ENCODE data around the gene RAB18. TPM values are rescaled to one million over a fixed set of nuclear protein-coding genes. Genes with fewer than 3 reads are reported as not detected.

RAB18 gene
- total and polyA plus RNA-seq, 2 of the 8 experiments (the other 6 are each of a cell fraction or from before 2014, with no cell fraction given) = 14.7 to 69.7 TPM

Other genes with a start within 250 kb of the RAB18 start
- 0.92 and 1.3 TPM in 2 replicates for gene MKX, start 241.5 kb downstream of the RAB18 start, total RNA-seq (2021; fragmentation: NEBNext Ultra II Directional; extraction: Animal tissue kit (Norgen Biotek cat#: 25700))
- gene MKX, start 241.5 kb downstream of the RAB18 start, polyA plus RNA-seq (2011; rRNA removed) = 0.21 and 0.52 TPM in 2 replicates